Adrenal gland (tissue), 12 donors: ENCODE results near the gene IER3IP1. TPM values are rescaled to one million over a fixed set of nuclear protein-coding genes. Genes with fewer than 3 reads are reported as not detected.
A peak's percentile ranks its signal among the peaks of the same experiment; 100 is the strongest.

Source experiments
- DNase-seq, 7 donors: peaks; one replicate each; pipeline ENCODE4 v3.0.0-alpha.2; 2019 to 2020
- H3K27ac ChIP-seq, 5 donors: fragments of 200-600 bp; sonication (generic) in 4 of 5; 1 replicate in 3 of 5; 2 replicates in 2 of 5; pipeline versions ENCODE4 v1.5.1 to v1.8.0; 2016 to 2020; ENCODE audit warnings: mild to moderate bottlenecking in 1 of 5
- H3K27me3 ChIP-seq: fragments of 200-600 bp; 2 replicates; pipeline ENCODE4 v1.8.0; 2021
- H3K36me3 ChIP-seq, 2 donors: fragments of 200-600 bp; replicated peaks in 1 of 2; 1 replicate in 1 of 2; 2 replicates in 1 of 2; pipeline versions ENCODE4 v1.5.1 to v1.8.0; 2018 to 2022
- H3K4me1 ChIP-seq, 2 donors: fragments of 200-600 bp; replicated peaks in 1 of 2; 1 replicate in 1 of 2; 2 replicates in 1 of 2; pipeline versions ENCODE4 v1.5.1 to v1.8.0; 2018 to 2021
- H3K4me3 ChIP-seq, 4 donors: fragments of 200-600 bp; sonication (generic) in 3 of 4; one replicate each; pipeline ENCODE4 v1.5.1; 2016 to 2018
- H3K9me3 ChIP-seq, 3 donors: fragments of 200-600 bp; sonication (generic) in 1 of 3; replicated peaks in 1 of 3; 1 replicate in 2 of 3; 2 replicates in 1 of 3; pipeline versions ENCODE4 v1.5.1 to v1.8.0; 2016 to 2021
- POLR2A ChIP-seq, 2 donors: fragments of 450-650 bp; IDR thresholded peaks; one replicate each; pipeline ENCODE4 v1.6.1; 2017; ENCODE audit warnings: antibody characterized with exemption in 2 of 2, mild to moderate bottlenecking in 2 of 2, moderate library complexity in 1 of 2
- WGBS, 4 donors: extraction: QIAGEN DNeasy Blood & Tissue Kit in 2 of 4; methylation state at CpG; one replicate each; pipeline versions ENCODE4 v1.1.5 to v1.1.7; 2013 to 2017; 5-methylcytosine and 5-hydroxymethylcytosine counted together
- intact Hi-C, 2 donors: fragments of 100-400 bp; cut with DNase I; formaldehyde crosslinking; loops; one replicate each; pipeline versions ENCODE4 v1.14.1 to v1.15.0; 2022 to 2023
- polyA plus RNA-seq, 3 donors: library from polyadenylated mRNA; stranded (reverse); fragments of 200-250 nt in 2 of 3; fragments of 350-450 nt in 1 of 3; fragmentation: Illumina TruSeq in 1 of 3; extraction: RNeasy Lipid Tissue Mini Kit (QIAGEN cat#74804) in 1 of 3; gene quantifications; one replicate each; pipeline ENCODE4 v1.2.3, GENCODE V29; 2013 to 2014
- total RNA-seq, 9 donors: library from RNA; depleted of rRNA in 4 of 9; stranded (reverse); fragments of >200 nt in 4 of 9; fragments of 120-200 nt in 1 of 9; fragmentation: NEBNext Ultra II Directional in 1 of 9; extraction: Animal tissue kit (Norgen Biotek cat#: 25700) in 1 of 9; gene quantifications; one replicate each; pipeline versions ENCODE4 v1.1.0 to v1.2.4, GENCODE V29; 2013 to 2023
- TF ChIP-seq, protein P1 (sequence below), 6 experiments: fragments of 450-650 bp in 4 of 6; fragments of 200-600 bp in 2 of 6; sonication (generic) in 1 of 6; IDR thresholded peaks; 1 replicate in 5 of 6; 2 replicates in 1 of 6; pipeline versions ENCODE4 v1.5.1 to v1.8.0; 2016 to 2021; ENCODE audit warnings: antibody characterized with exemption in 6 of 6, mild to moderate bottlenecking in 2 of 6, moderate library complexity in 1 of 6
- donor health status: healthy with polysubstance abuse.
- donor health status: Bipolar disorder and iron deficiency.
- donor health status: DM: yes; HTN: yes; CAD: no.
- donor health status: DM: no; HTN: no; CAD: no.
- donor health status: DM: no; HTN: no; CAD: no.
- donor health status: DM: yes; HTN: yes; CAD: no.

The IER3IP1 gene
- total and polyA plus RNA-seq, 12 donors: 5.7 to 34.5 (median 12.9) TPM

DNA sequence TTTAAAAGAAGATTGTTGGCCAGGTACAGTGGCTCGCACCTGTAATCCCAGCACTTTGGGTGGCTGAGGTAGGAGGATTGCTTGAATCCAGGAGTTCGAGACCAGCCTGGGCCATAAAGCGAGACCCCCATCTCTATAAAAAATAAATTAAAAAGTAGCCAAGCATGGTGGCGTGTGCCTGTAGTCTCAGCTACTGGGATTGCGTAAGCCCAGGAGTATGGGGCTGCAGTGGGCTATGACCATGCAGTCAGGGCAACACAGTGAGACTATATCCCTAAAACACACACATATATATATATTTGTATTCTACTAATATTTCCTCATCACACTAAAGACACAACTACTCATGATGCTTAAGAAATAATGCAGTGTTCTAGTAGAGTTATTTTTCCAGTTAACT, 33.0 kb downstream of the IER3IP1 start:
- H3K4me3 ChIP-seq: no peak overlapping the region
- H3K9me3 ChIP-seq: no peaks in the 10 kb centered on the region
- no peak for DNase-seq
- intact Hi-C loops: no loop called here
- H3K27ac ChIP-seq: no peak overlapping the region
- H3K36me3 ChIP-seq: no peaks in the 10 kb centered on the region
- WGBS, 4 donors: 95 to 99% (median 97%) methylated on average over 5 of the region's 5 CpGs
- peaks cover 11 to 47% of the 10 kb centered on the region in 2 donors for H3K4me1 ChIP-seq
- H3K27me3 ChIP-seq: no peaks in the 10 kb centered on the region
- no peak for TF ChIP-seq POLR2A (IDR thresholded peaks at IDR 0.05)
- TF ChIP-seq, protein P1, sequence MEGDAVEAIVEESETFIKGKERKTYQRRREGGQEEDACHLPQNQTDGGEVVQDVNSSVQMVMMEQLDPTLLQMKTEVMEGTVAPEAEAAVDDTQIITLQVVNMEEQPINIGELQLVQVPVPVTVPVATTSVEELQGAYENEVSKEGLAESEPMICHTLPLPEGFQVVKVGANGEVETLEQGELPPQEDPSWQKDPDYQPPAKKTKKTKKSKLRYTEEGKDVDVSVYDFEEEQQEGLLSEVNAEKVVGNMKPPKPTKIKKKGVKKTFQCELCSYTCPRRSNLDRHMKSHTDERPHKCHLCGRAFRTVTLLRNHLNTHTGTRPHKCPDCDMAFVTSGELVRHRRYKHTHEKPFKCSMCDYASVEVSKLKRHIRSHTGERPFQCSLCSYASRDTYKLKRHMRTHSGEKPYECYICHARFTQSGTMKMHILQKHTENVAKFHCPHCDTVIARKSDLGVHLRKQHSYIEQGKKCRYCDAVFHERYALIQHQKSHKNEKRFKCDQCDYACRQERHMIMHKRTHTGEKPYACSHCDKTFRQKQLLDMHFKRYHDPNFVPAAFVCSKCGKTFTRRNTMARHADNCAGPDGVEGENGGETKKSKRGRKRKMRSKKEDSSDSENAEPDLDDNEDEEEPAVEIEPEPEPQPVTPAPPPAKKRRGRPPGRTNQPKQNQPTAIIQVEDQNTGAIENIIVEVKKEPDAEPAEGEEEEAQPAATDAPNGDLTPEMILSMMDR (IDR thresholded peaks at IDR 0.05): no peak

DNA sequence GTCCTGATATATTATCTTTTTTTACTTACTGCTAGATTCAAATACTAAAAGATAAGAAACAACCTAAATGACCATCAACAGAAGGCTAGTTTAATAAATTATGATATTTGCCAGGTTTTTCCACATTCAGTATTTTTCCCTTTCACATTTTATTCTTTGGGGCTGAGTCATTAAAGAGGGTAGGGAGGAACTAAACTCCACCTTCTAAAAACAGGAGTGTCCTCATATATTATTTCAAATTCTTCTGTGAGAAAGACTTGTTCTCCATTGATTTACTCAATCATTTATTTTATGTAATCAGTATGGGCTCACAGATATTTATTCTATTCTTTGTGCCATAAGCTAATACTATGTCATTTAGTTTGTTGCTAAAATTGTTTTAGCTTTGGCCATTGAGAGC, 34.9 kb downstream of the IER3IP1 start:
- DNase-seq: no peak
- H3K27me3 ChIP-seq: no peaks in the 10 kb centered on the region
- no peak overlapping the region for H3K4me3 ChIP-seq
- TF ChIP-seq, protein P1 (IDR thresholded peaks at IDR 0.05): no peak
- TF ChIP-seq POLR2A (IDR thresholded peaks at IDR 0.05): no peak
- H3K9me3 ChIP-seq: no peaks in the 10 kb centered on the region
- no peaks in the 10 kb centered on the region for H3K36me3 ChIP-seq
- peaks cover 11 to 34% of the 10 kb centered on the region in 2 donors for H3K4me1 ChIP-seq
- H3K27ac ChIP-seq: peak overlapping the region in 2 of 5 donors; percentile 14 to 55
- intact Hi-C loops: no loop called here

DNA sequence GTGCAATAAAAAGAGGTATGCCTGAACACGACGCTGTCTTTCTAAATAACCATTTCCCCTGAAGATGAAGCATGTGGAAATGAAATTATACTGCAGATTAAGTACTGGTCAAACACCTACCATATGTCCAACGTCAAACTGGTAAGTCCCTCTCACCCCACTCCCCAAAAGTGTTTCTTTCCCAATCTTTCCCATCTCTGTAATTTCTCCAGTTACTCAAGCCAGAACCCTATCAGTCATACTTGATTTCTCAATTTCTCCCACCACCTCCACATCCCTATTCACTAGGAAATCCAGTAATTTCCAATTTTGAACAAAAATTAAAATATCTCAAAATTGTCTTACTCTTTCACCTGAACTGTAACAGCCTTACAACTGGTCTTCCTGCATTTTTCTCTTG, 55.0 kb downstream of the IER3IP1 start:
- no peaks in the 10 kb centered on the region for H3K36me3 ChIP-seq
- no peak for DNase-seq
- WGBS, 4 donors: 89 to 97% (median 94%) methylated on average over 3 of the region's 3 CpGs
- no peak overlapping the region for H3K4me3 ChIP-seq
- TF ChIP-seq POLR2A (IDR thresholded peaks at IDR 0.05): no peak
- H3K27me3 ChIP-seq: no peaks in the 10 kb centered on the region
- H3K9me3 ChIP-seq: no peaks in the 10 kb centered on the region
- H3K4me1 ChIP-seq: peaks cover 0 to 8% of the 10 kb centered on the region in 2 donors
- H3K27ac ChIP-seq: no peak overlapping the region
- intact Hi-C loops: no loop called here

DNA sequence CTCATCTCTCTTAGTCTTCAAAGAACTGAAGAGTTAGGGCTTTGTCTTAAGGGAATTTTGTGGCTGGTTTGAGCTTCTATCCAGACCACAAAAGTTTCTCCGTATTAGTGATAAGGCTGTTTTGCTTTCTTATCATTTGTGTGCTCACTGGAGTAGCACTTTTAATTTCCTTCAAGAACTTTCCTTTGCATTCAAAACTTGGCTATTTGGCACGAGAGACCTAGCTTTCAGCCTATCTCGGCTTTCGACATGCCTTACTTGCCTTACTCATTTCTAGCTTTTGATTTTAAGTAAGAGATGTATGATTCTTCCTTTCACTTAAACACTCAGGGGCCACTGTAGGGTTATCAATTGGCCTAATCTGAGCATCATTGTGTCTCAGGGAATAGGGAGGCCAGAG, 55.7 kb downstream of the IER3IP1 start:
- intact Hi-C loops: no loop called here
- Histone ChIP-seq H3K27me3 (no peaks in the 10 kb centered on the region), H3K4me1 (peaks cover 0 to 8% of the 10 kb centered on the region in 2 donors), H3K36me3 (no peaks in the 10 kb centered on the region), H3K9me3 (no peaks in the 10 kb centered on the region), H3K27ac (no peak overlapping the region), H3K4me3 (no peak overlapping the region)
- TF ChIP-seq, protein P1 (IDR thresholded peaks at IDR 0.05): no peak
- TF ChIP-seq POLR2A (IDR thresholded peaks at IDR 0.05): no peak
- WGBS, 4 donors: 89 to 95% (median 93%) methylated on average over 4 of the region's 4 CpGs
- no peak for DNase-seq

DNA sequence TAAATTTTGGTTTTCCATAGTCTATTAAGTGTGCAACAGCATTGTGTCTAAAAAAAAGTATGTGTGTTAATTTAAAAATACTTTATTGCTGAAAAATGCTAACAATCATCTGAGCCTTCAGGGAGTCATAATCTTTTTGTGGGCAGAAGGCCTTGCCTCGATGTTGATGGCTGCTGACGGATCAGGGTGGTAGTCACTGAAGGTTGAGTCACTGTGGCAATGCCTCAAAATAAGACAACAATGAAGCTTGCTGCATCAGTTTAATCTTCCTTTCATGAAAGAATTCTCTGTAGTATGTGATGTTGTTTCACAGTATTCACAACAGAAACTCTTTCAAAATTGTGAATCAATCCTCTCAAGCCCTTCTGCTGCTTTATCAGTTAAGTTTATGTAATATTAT, 57.2 kb downstream of the IER3IP1 start:
- H3K27me3 ChIP-seq: no peaks in the 10 kb centered on the region
- intact Hi-C loops: no loop called here
- DNase-seq: peak in 1 of 7 donors; percentile 13
- no peak for TF ChIP-seq POLR2A (IDR thresholded peaks at IDR 0.05)
- TF ChIP-seq, protein P1 (IDR thresholded peaks at IDR 0.05): no peak
- no peaks in the 10 kb centered on the region for H3K9me3 ChIP-seq
- H3K27ac ChIP-seq: no peak overlapping the region
- peaks cover 0 to 5% of the 10 kb centered on the region in 2 donors for H3K36me3 ChIP-seq
- 63 to 73% (median 65%) methylated on average over 2 of the region's 2 CpGs for WGBS, 4 donors
- H3K4me3 ChIP-seq: no peak overlapping the region
- peaks cover 0 to 8% of the 10 kb centered on the region in 2 donors for H3K4me1 ChIP-seq
